Suppressor macrophage treated with lipopolysaccharide for 1 hour (primary cell): ENCODE measurements around the gene NUP37.

Experiments used
- DNase-seq, 3 donors: peaks; one replicate each; pipeline ENCODE4 v3.0.0-alpha.2; 2020 to 2022

Gene NUP37

GRCh38 chr12:102024765-102025164 lies 95.1 kb downstream of the NUP37 start:
- no peak for DNase-seq

GRCh38 chr12:102023343-102023930 lies 96.5 kb downstream of the NUP37 start:
- DNase-seq, result peak in 1 of 3 donors; percentile 1
